NCI-H345 treated with DMSO at 0.1 percent for 48 hours (cell line): Measurements from ENCODE around the gene THOC2.
"Not testable (repeated sequence)": the region's sequence is repeated elsewhere in the genome, so short reads cannot be mapped to it uniquely, and the experiment has no call there.

Source experiments
- DNase-seq: peaks from one replicate; lab custom pipeline; 2025; ENCODE audit not compliant: unreplicated experiment; lab: John Stamatoyannopoulos, UW

THOC2 gene

DNA sequence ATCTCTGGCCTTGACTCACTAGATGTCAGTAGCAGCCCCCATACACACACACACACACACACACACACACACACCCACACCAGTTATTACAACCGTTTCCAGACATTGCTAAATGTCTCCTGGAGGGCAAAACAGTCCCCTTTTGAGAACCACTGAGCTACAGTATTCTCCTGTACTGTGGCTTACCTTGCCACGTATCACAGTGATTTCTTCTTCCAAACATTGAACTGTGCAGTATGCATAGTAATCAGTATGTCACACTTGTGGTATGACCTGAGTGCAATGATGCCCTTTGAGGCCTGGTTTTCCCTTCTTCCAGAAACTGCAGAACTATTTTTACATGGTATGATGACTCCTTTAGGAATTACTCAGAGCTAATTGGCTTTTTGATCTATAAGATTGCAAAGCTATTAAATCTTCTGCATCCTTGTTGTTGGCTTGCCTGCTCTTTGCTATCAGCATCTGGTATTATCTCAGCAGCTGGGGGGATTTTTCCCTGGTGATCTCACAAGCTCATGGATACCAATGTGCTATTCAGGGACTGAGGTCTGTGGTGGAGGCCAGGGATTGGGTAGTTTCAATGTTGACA lies 3.6 kb upstream of the THOC2 start:
- DNase-seq = no peak

- not testable (repeated sequence) for DNase-seq
Measured at GRCh38 chrX:123735137-123735536, 2.3 kb upstream of the THOC2 start.

- not testable (repeated sequence) for DNase-seq
Measured at GRCh38 chrX:123734079-123734478, 1.2 kb upstream of the THOC2 start.

GRCh38 chrX:123731987-123732669 lies 724 bp downstream of the THOC2 start:
- DNase-seq = no peak

- no peak for DNase-seq
Measured at GRCh38 chrX:123731258-123731986, 1.4 kb downstream of the THOC2 start.

DNA sequence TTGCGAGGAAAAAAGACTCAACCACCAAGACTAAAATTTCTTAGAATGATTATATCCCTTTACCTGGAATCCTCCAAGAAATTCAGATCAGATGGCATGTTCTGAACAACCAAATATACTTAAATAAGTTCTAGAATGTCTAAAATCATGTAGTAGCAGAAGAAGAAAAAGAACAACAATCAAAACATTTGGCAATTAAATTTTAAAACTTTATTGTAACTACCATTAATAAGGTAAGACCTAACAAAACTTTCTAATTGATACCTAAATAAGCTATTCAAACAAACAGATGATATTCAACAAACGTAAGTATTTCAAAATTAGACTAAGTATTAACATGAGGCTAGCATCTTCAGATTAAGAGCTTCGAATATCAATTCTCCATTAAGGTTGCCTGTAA lies 4.3 kb downstream of the THOC2 start:
- DNase-seq = no peak

DNA sequence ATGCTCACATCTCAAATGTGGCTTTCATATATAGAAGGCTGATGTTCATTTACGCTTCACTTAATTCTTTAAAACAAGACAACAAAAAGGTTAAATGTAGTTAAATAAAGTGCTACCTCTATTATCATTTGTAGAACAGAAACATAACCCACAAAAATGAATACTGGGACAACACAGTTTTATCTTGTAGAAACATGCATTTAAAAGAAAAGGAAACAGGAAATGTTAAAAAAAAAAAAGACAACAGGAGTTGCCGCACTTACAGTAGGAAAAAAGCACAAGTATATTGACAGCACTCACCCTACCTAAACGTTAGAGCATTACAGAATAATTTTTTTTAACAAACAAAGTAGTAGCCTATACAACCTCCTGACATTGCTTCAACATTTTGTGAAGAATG lies 4.8 kb downstream of the THOC2 start:
- DNase-seq = no peak

GRCh38 chrX:123722193-123722592 lies 10.7 kb downstream of the THOC2 start:
- not testable (repeated sequence) for DNase-seq

- no peak for DNase-seq
Measured at GRCh38 chrX:123720486-123720885, 12.4 kb downstream of the THOC2 start.

GRCh38 chrX:123713841-123714240 lies 19.0 kb downstream of the THOC2 start:
- DNase-seq = no peak

- DNase-seq = no peak
Measured at GRCh38 chrX:123713434-123713833, 19.4 kb downstream of the THOC2 start.

DNA sequence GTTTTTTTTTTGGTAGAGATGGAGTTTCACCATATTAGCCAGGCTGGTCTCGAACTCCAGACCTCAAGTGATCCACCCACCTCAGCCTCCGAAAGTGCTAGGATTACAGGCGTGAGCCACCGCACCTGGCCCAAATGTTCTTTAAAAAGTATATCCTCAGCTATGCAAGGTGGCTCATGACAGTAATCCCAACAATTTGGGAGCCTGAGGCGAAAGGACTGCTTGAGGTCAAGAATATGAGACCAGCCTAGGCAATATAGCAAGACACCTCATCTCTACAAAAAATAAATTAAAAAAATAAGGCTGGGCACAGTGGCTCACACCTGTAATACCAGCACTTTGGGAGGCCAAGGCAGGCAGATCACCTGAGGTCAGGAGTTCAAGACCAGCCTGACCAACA lies 21.7 kb downstream of the THOC2 start:
- DNase-seq = not testable (repeated sequence)

- no peak for DNase-seq
Measured at GRCh38 chrX:123704781-123705180, 28.1 kb downstream of the THOC2 start.

GRCh38 chrX:123698979-123699520 lies 33.8 kb downstream of the THOC2 start:
- no peak for DNase-seq

DNA sequence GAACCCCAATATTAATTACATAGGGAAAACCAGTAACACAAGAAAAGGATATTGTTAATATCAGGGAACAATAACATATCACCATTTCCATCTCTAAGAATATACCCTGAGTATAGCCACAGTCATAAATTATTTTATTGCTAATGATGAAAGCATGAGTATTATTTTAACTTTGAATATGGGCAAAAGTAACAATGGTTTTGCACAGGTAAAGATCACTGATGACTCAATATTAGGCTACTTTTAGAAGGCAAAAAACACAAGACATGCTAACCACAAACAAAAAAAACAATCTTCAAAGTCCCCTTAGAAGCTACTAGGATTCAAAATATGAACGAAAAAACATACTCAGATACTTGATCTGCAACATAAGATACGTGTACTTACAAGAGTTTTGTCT lies 36.5 kb downstream of the THOC2 start:
- DNase-seq = no peak

DNA sequence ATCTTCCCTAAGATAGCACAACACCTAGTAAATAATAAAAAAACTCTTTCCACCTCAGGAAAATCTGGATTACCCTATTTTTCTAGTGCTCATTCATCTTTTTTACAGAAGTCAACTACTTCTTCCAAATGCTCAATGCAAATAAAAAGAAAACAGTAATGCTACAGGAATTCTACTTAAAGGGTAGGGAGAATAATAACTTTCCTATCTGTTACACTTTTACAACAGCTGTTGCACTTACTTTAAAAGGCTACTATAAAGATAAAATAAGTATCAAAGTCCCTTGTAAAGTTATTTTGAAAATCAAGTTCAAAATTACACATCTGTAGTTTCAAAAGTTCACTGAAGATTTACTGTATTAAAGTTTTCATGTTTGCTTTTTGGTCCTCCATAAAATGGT lies 37.6 kb downstream of the THOC2 start:
- no peak for DNase-seq

GRCh38 chrX:123691776-123692175 lies 41.1 kb downstream of the THOC2 start:
- no peak for DNase-seq

DNA sequence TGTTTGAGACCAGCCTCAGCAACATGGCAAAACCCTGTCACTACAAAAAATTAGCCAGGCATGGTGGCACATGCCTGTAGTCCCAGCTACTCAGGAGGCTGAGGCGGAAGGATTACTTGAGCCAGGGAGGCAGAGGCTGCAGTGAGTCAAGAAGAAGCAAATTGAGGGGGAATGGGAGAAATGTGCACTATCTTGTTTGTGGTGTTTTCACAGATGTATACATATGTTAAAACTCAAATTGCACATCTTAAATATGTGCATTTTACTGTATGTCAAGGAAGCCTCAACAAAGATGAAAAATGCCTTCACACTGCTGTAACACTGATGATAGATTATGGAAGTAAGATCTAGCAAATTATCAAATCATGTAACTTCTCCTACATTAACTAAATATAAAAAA lies 44.3 kb downstream of the THOC2 start:
- no peak for DNase-seq

- no peak for DNase-seq
Measured at GRCh38 chrX:123685232-123685631, 47.6 kb downstream of the THOC2 start.

DNA sequence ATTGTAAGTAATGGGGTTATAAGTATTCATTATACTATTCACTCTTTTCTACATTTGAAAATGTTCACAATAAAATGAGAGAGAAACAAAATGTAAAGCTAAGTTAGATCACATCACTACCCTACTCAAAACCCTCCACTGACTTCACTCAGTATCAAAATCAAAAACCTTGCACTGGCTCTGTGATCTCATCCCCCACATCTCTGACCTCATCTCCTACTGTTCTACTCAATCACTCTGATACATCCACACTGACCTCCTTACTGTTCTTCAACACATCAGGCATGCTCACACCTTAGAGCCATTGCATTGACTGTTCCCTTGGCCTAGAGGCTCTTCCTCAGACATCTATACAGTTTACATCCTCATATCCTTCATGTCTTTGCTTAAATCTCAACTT lies 50.7 kb downstream of the THOC2 start:
- DNase-seq = no peak

GRCh38 chrX:123679733-123680460 lies 53.0 kb downstream of the THOC2 start:
- DNase-seq = not testable (repeated sequence)
